Measurements from ENCODE around the gene ANKRD13D. TPM values are rescaled to one million over a fixed set of nuclear protein-coding genes. Genes with fewer than 3 reads are reported as not detected.

The ANKRD13D gene
- polyA plus RNA-seq, 1 of the 3 experiments (the other 2 are of a cell fraction): 50.2 TPM

DNA sequence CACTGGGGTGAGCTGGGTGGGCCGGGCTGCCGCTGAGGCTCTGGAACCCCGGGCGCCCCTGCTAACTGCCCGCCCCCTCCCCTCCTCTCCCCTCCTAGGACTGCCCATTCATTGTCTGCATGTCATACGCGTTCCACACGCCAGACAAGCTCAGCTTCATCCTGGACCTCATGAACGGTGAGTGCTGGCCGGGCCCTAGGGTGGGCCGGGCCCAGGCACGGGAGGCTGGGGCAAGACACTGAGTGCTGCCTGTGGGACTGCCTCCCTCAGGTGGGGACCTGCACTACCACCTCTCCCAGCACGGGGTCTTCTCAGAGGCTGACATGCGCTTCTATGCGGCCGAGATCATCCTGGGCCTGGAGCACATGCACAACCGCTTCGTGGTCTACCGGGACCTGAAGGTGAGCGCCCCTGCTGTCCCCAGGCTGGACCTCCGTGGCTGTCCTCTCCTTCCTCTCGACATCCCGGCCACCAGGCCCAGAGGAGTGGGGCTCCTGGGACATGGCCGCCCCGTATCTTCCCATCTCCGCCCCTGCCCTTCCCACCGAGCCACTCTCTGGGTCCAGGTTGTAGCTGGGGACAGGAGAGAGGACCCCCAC is 7.5 kb upstream of the ANKRD13D start:
- Histone ChIP-seq H3K4me3 (ENCODE audit: low read depth in 2 of 2, low read length in 1 of 2) (no peak overlapping the region), H3K79me2 (ENCODE audit: insufficient read depth) (no peaks in the 10 kb centered on the region; the same call in 1 of the 2 replicates), H3K4me1 (ENCODE audit: control insufficient read depth in 1 of 2, insufficient read depth in 2 of 2, low read depth in 1 of 2, low read length in 1 of 2) (peaks cover 0 to 4% of the 10 kb centered on the region in 2 experiments; a peak in 2 of 4 replicates), H3K9ac (no peak overlapping the region), H3K9me2 (no peaks in the 10 kb centered on the region), H3K36me3 (replicated peaks in 1 of 2; ENCODE audit: control insufficient read depth in 1 of 2, insufficient read depth in 2 of 2, low read length in 1 of 2) (peaks cover 3 to 61% of the 10 kb centered on the region in 2 experiments), H3F3A (replicated peaks; ENCODE audit: insufficient read depth) (no peaks in the 10 kb centered on the region), H3K27ac (ENCODE audit: low read depth in 2 of 2, low read length in 1 of 2) (no peak overlapping the region), H2AFZ (ENCODE audit: low read depth) (no peak overlapping the region), H3K27me3 (ENCODE audit: insufficient read depth) (no peaks in the 10 kb centered on the region), H3K9me3 (no peaks in the 10 kb centered on the region), H4K20me1 (ENCODE audit: insufficient read depth) (no peaks in the 10 kb centered on the region), H3K4me2 (no peak overlapping the region)
- CTCF ChIA-PET: interaction anchor here (0.8 to 3.9 kb wide), 5 partner anchors 20 to 1501 kb away, joined by 3 to 20 read pairs (median 7); no protein-coding TSS in a partner anchor
- POLR2A ChIA-PET: no interaction called here
- WGBS (ENCODE audit: low lambda C conversion rate): 87% methylated on average over 8 of the region's 27 CpGs
- DNase-seq: no peak
- no peak for TF ChIP-seq TEAD4 (IDR thresholded peaks at IDR 0.05; ENCODE audit: borderline replicate concordance, insufficient read depth)
- TF ChIP-seq YY1 (IDR thresholded peaks at IDR 0.05; ENCODE audit: low read depth): no peak
- no peak for TF ChIP-seq RAD21 (IDR thresholded peaks at IDR 0.05; ENCODE audit: low read length)
- TF ChIP-seq, protein P1, sequence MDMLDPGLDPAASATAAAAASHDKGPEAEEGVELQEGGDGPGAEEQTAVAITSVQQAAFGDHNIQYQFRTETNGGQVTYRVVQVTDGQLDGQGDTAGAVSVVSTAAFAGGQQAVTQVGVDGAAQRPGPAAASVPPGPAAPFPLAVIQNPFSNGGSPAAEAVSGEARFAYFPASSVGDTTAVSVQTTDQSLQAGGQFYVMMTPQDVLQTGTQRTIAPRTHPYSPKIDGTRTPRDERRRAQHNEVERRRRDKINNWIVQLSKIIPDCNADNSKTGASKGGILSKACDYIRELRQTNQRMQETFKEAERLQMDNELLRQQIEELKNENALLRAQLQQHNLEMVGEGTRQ (IDR thresholded peaks at IDR 0.05; ENCODE audit: borderline replicate concordance, low read depth, low read length): no peak
- TF ChIP-seq, protein P2, sequence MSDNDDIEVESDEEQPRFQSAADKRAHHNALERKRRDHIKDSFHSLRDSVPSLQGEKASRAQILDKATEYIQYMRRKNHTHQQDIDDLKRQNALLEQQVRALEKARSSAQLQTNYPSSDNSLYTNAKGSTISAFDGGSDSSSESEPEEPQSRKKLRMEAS (IDR thresholded peaks at IDR 0.05; ENCODE audit: low read depth): no peak
- TF ChIP-seq, protein P3, sequence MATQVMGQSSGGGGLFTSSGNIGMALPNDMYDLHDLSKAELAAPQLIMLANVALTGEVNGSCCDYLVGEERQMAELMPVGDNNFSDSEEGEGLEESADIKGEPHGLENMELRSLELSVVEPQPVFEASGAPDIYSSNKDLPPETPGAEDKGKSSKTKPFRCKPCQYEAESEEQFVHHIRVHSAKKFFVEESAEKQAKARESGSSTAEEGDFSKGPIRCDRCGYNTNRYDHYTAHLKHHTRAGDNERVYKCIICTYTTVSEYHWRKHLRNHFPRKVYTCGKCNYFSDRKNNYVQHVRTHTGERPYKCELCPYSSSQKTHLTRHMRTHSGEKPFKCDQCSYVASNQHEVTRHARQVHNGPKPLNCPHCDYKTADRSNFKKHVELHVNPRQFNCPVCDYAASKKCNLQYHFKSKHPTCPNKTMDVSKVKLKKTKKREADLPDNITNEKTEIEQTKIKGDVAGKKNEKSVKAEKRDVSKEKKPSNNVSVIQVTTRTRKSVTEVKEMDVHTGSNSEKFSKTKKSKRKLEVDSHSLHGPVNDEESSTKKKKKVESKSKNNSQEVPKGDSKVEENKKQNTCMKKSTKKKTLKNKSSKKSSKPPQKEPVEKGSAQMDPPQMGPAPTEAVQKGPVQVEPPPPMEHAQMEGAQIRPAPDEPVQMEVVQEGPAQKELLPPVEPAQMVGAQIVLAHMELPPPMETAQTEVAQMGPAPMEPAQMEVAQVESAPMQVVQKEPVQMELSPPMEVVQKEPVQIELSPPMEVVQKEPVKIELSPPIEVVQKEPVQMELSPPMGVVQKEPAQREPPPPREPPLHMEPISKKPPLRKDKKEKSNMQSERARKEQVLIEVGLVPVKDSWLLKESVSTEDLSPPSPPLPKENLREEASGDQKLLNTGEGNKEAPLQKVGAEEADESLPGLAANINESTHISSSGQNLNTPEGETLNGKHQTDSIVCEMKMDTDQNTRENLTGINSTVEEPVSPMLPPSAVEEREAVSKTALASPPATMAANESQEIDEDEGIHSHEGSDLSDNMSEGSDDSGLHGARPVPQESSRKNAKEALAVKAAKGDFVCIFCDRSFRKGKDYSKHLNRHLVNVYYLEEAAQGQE (IDR thresholded peaks at IDR 0.05; ENCODE audit: low read depth, low read length): no peak
- TF ChIP-seq, protein P4, sequence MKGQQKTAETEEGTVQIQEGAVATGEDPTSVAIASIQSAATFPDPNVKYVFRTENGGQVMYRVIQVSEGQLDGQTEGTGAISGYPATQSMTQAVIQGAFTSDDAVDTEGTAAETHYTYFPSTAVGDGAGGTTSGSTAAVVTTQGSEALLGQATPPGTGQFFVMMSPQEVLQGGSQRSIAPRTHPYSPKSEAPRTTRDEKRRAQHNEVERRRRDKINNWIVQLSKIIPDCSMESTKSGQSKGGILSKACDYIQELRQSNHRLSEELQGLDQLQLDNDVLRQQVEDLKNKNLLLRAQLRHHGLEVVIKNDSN (IDR thresholded peaks at IDR 0.05; ENCODE audit: borderline replicate concordance, low read depth): no peak
- no peak for TF ChIP-seq EZH2phosphoT487 (IDR thresholded peaks at IDR 0.05; ENCODE audit: borderline replicate concordance, low read depth)
- no peak for TF ChIP-seq RCOR1 (IDR thresholded peaks at IDR 0.05; ENCODE audit: low read length)
- TF ChIP-seq JUND (IDR thresholded peaks at IDR 0.05): no peak
- TF ChIP-seq FOXJ3 (CRISPR knock-in tag; IDR thresholded peaks at IDR 0.05): no peak
- TF ChIP-seq TAF1 (IDR thresholded peaks at IDR 0.05; ENCODE audit: borderline replicate concordance, low read depth, low read length): no peak
- no peak for TF ChIP-seq MXI1 (IDR thresholded peaks at IDR 0.05; ENCODE audit: low read depth, low read length)
- TF ChIP-seq MEF2A (IDR thresholded peaks at IDR 0.05; ENCODE audit: borderline replicate concordance, low read depth): no peak

All from SK-N-SH (cell line).